Measurements from ENCODE around the gene TMEM143.
"Not testable (repeated sequence)": the region's sequence is repeated elsewhere in the genome, so short reads cannot be mapped to it uniquely, and the experiment has no call there.

Gene TMEM143

GRCh38 chr19:48390188-48391099 is 26.7 kb upstream of the TMEM143 start:
- peak; percentile 59 for DNase-seq

GRCh38 chr19:48386981-48387380 is 23.2 kb upstream of the TMEM143 start:
- DNase-seq: no peak

GRCh38 chr19:48385461-48386087 is 21.8 kb upstream of the TMEM143 start:
- DNase-seq: no peak

- no peak for DNase-seq
These were observed 18.5 kb upstream of the TMEM143 start for GRCh38 chr19:48382286-48382685.

GRCh38 chr19:48381178-48381950 is 17.6 kb upstream of the TMEM143 start:
- DNase-seq: no peak

GRCh38 chr19:48379058-48379457 is 15.3 kb upstream of the TMEM143 start:
- DNase-seq: no peak

GRCh38 chr19:48378194-48378570 is 14.4 kb upstream of the TMEM143 start:
- no peak for DNase-seq

- DNase-seq: no peak
These were observed 9.8 kb upstream of the TMEM143 start for GRCh38 chr19:48373567-48373966.

- DNase-seq: no peak
These were observed 9.2 kb upstream of the TMEM143 start for GRCh38 chr19:48372904-48373303.

GRCh38 chr19:48371771-48372170 is 8.0 kb upstream of the TMEM143 start:
- DNase-seq: not testable (repeated sequence)

- no peak for DNase-seq
These were observed 7.6 kb upstream of the TMEM143 start for GRCh38 chr19:48371367-48371766.

GRCh38 chr19:48370955-48371354 is 7.2 kb upstream of the TMEM143 start:
- DNase-seq: no peak

- DNase-seq: no peak
These were observed 5.2 kb upstream of the TMEM143 start for GRCh38 chr19:48368936-48369335.

- no peak for DNase-seq
These were observed 4.1 kb upstream of the TMEM143 start for GRCh38 chr19:48367855-48368254.

- DNase-seq: no peak
These were observed 1.9 kb upstream of the TMEM143 start for GRCh38 chr19:48365602-48366001.

GRCh38 chr19:48364598-48365348 is 1.0 kb upstream of the TMEM143 start:
- DNase-seq: no peak

- no peak for DNase-seq
These were observed 285 bp downstream of the TMEM143 start for GRCh38 chr19:48363500-48363809.

GRCh38 chr19:48362716-48363499 is 832 bp downstream of the TMEM143 start:
- DNase-seq: peak; percentile 91

- DNase-seq: no peak
These were observed 1.8 kb downstream of the TMEM143 start for GRCh38 chr19:48361912-48362311.

GRCh38 chr19:48359123-48359522 is 4.6 kb downstream of the TMEM143 start:
- no peak for DNase-seq

GRCh38 chr19:48355365-48355954 is 8.3 kb downstream of the TMEM143 start:
- DNase-seq: no peak

Measured in NK-92 treated with Interleukin-12 subunit alpha and Interleukin-12 subunit beta, amount 100 ng/mL, for 24 hours (cell line).